ENCODE measurements around the gene IKBKG. TPM values are rescaled to one million over a fixed set of nuclear protein-coding genes. Genes with fewer than 3 reads are reported as not detected.

The IKBKG gene
- polyA plus RNA-seq, 1 of the 3 experiments (the other 2 are of a cell fraction), result 36.4 TPM

DNA sequence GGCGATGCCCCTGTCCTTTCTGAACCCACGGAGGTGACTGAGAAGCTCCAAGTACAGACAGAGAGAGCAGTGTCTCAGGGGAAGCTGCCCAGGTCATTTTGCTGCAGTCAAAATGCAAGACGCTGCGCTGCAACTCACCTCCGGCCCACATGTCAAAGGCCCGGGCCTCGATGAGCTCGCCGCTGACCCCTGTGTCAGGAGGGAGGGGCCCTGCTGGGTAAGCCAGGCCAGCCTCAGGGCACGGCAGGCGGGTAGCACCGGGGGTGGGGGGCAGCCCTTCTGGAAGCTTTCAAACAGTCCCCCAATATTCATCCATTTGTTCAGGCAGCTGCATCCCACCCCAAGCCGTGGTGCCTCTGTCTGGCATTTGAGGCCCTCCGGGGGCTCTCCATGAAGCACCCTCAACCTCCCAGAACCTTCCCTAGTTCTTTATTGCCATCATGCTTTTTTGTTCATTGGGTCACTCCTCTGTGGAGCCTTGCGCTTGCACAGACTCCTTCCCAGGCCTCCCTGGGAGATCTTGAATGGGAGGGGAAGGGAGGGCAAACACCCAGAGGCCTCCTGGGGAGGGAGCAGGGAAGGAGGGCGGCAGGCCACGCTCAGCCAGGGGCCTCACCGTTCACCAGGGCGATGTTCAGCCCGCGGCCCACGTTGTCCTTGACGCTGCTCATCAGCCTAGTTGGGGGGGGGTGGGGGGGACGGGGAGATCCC, 39.6 kb upstream of the IKBKG start:
- DNase-seq, result no peak
- CTCF ChIA-PET, result no interaction called here

DNA sequence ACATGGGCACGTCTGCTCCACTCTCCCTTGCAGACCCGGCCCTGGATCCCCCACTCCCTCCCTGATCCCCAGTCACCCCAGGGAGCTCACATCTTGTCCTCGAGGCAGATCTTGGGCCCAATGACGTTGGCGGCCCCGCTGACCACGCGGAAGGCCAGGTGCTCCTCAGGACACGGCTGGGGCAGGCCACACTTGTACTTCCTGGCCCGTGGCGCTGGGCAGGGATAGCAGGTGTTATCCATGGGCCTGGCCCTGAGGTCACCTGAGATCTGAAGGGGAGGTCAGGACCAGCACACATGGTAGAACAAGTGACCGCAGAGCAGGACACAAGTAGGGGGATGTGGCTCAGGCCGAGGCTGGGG, 39.1 kb upstream of the IKBKG start:
- H2AFZ ChIP-seq (ENCODE audit: low read depth), result no peak overlapping the region
- H3K27me3 ChIP-seq (ENCODE audit: insufficient read depth), result no peaks in the 10 kb centered on the region; the same call in 1 of the 2 replicates
- WGBS (ENCODE audit: low lambda C conversion rate), result 41% methylated on average over 8 of the region's 13 CpGs
- ChIA-PET CTCF (no interaction called here), POLR2A (no interaction called here)
- TF ChIP-seq, protein P1, sequence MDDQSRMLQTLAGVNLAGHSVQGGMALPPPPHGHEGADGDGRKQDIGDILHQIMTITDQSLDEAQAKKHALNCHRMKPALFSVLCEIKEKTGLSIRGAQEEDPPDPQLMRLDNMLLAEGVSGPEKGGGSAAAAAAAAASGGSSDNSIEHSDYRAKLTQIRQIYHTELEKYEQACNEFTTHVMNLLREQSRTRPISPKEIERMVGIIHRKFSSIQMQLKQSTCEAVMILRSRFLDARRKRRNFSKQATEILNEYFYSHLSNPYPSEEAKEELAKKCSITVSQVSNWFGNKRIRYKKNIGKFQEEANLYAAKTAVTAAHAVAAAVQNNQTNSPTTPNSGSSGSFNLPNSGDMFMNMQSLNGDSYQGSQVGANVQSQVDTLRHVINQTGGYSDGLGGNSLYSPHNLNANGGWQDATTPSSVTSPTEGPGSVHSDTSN (IDR thresholded peaks at IDR 0.05), result no peak
- TF ChIP-seq SMC3 (IDR thresholded peaks at IDR 0.05; ENCODE audit: low read depth, low read length) (no peak), EP300 (IDR thresholded peaks at IDR 0.05; ENCODE audit: borderline replicate concordance in 1 of 2, low read depth in 1 of 2, low read length in 1 of 2) (no peak), RCOR1 (IDR thresholded peaks at IDR 0.05; ENCODE audit: low read length) (no peak), TCF12 (IDR thresholded peaks at IDR 0.05) (no peak), RXRA (IDR thresholded peaks at IDR 0.05; ENCODE audit: borderline replicate concordance, low read depth) (no peak), GATA2 (CRISPR knock-in tag; IDR thresholded peaks at IDR 0.05) (no peak), ELF1 (IDR thresholded peaks at IDR 0.05) (no peak), FOXJ3 (CRISPR knock-in tag; IDR thresholded peaks at IDR 0.05) (no peak)
- TF ChIP-seq, protein P2, sequence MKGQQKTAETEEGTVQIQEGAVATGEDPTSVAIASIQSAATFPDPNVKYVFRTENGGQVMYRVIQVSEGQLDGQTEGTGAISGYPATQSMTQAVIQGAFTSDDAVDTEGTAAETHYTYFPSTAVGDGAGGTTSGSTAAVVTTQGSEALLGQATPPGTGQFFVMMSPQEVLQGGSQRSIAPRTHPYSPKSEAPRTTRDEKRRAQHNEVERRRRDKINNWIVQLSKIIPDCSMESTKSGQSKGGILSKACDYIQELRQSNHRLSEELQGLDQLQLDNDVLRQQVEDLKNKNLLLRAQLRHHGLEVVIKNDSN (IDR thresholded peaks at IDR 0.05; ENCODE audit: borderline replicate concordance, low read depth), result no peak
- TF ChIP-seq, protein P3, sequence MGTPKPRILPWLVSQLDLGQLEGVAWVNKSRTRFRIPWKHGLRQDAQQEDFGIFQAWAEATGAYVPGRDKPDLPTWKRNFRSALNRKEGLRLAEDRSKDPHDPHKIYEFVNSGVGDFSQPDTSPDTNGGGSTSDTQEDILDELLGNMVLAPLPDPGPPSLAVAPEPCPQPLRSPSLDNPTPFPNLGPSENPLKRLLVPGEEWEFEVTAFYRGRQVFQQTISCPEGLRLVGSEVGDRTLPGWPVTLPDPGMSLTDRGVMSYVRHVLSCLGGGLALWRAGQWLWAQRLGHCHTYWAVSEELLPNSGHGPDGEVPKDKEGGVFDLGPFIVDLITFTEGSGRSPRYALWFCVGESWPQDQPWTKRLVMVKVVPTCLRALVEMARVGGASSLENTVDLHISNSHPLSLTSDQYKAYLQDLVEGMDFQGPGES (IDR thresholded peaks at IDR 0.05; ENCODE audit: low read depth, low read length), result no peak
- H4K20me1 ChIP-seq (ENCODE audit: insufficient read depth), result no peaks in the 10 kb centered on the region
- no peaks in the 10 kb centered on the region for H3F3A ChIP-seq (replicated peaks; ENCODE audit: insufficient read depth)
- H3K27ac ChIP-seq (ENCODE audit: low read depth in 2 of 2, low read length in 1 of 2), result no peak overlapping the region
- no peaks in the 10 kb centered on the region for H3K36me3 ChIP-seq (replicated peaks in 1 of 2; ENCODE audit: control insufficient read depth in 1 of 2, insufficient read depth in 2 of 2, low read length in 1 of 2)
- H3K9ac ChIP-seq, result no peak overlapping the region
- no peaks in the 10 kb centered on the region for H3K9me3 ChIP-seq
- no peak for DNase-seq
- no peak overlapping the region for H3K4me2 ChIP-seq
- no peak overlapping the region for H3K4me3 ChIP-seq (ENCODE audit: low read depth in 2 of 2, low read length in 1 of 2)
- H3K4me1 ChIP-seq (ENCODE audit: control insufficient read depth in 1 of 2, insufficient read depth in 2 of 2, low read depth in 1 of 2, low read length in 1 of 2), result no peaks in the 10 kb centered on the region
- H3K79me2 ChIP-seq (ENCODE audit: insufficient read depth), result no peaks in the 10 kb centered on the region
- no peaks in the 10 kb centered on the region for H3K9me2 ChIP-seq

More for the DNA sequence above, 39.6 kb upstream of the IKBKG start:
- WGBS (ENCODE audit: low lambda C conversion rate), result 49% methylated on average over 5 of the region's 24 CpGs
- Histone ChIP-seq H3K27me3 (ENCODE audit: insufficient read depth) (no peaks in the 10 kb centered on the region; the same call in 1 of the 2 replicates), H3K4me1 (ENCODE audit: control insufficient read depth in 1 of 2, insufficient read depth in 2 of 2, low read depth in 1 of 2, low read length in 1 of 2) (no peaks in the 10 kb centered on the region), H3K9me2 (no peaks in the 10 kb centered on the region), H3K27ac (ENCODE audit: low read depth in 2 of 2, low read length in 1 of 2) (no peak overlapping the region), H3F3A (replicated peaks; ENCODE audit: insufficient read depth) (no peaks in the 10 kb centered on the region), H3K36me3 (replicated peaks in 1 of 2; ENCODE audit: control insufficient read depth in 1 of 2, insufficient read depth in 2 of 2, low read length in 1 of 2) (no peaks in the 10 kb centered on the region), H3K4me3 (ENCODE audit: low read depth in 2 of 2, low read length in 1 of 2) (no peak overlapping the region), H3K9ac (no peak overlapping the region), H3K4me2 (no peak overlapping the region), H2AFZ (ENCODE audit: low read depth) (no peak overlapping the region), H3K9me3 (no peaks in the 10 kb centered on the region), H4K20me1 (ENCODE audit: insufficient read depth) (no peaks in the 10 kb centered on the region), H3K79me2 (ENCODE audit: insufficient read depth) (no peaks in the 10 kb centered on the region)
- TF ChIP-seq ELF1 (IDR thresholded peaks at IDR 0.05) (no peak), FOXJ3 (CRISPR knock-in tag; IDR thresholded peaks at IDR 0.05) (no peak), GABPA (IDR thresholded peaks at IDR 0.05; ENCODE audit: low read depth) (no peak), TEAD4 (IDR thresholded peaks at IDR 0.05; ENCODE audit: borderline replicate concordance, insufficient read depth) (no peak), TCF12 (IDR thresholded peaks at IDR 0.05) (no peak), NFIC (IDR thresholded peaks at IDR 0.05; ENCODE audit: borderline replicate concordance) (no peak), RAD21 (IDR thresholded peaks at IDR 0.05; ENCODE audit: low read length) (no peak), FOXM1 (IDR thresholded peaks at IDR 0.05; ENCODE audit: low read depth) (no peak)
- TF ChIP-seq, protein P4, sequence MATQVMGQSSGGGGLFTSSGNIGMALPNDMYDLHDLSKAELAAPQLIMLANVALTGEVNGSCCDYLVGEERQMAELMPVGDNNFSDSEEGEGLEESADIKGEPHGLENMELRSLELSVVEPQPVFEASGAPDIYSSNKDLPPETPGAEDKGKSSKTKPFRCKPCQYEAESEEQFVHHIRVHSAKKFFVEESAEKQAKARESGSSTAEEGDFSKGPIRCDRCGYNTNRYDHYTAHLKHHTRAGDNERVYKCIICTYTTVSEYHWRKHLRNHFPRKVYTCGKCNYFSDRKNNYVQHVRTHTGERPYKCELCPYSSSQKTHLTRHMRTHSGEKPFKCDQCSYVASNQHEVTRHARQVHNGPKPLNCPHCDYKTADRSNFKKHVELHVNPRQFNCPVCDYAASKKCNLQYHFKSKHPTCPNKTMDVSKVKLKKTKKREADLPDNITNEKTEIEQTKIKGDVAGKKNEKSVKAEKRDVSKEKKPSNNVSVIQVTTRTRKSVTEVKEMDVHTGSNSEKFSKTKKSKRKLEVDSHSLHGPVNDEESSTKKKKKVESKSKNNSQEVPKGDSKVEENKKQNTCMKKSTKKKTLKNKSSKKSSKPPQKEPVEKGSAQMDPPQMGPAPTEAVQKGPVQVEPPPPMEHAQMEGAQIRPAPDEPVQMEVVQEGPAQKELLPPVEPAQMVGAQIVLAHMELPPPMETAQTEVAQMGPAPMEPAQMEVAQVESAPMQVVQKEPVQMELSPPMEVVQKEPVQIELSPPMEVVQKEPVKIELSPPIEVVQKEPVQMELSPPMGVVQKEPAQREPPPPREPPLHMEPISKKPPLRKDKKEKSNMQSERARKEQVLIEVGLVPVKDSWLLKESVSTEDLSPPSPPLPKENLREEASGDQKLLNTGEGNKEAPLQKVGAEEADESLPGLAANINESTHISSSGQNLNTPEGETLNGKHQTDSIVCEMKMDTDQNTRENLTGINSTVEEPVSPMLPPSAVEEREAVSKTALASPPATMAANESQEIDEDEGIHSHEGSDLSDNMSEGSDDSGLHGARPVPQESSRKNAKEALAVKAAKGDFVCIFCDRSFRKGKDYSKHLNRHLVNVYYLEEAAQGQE (IDR thresholded peaks at IDR 0.05; ENCODE audit: low read depth, low read length), result no peak
- POLR2A ChIA-PET, result no interaction called here

All from SK-N-SH (cell line).